Stimulated activated CD8-positive, alpha-beta memory T cell treated with anti-CD3 and anti-CD28 coated beads, Interleukin-7, amount 100 ng/mL, for 24 hours (primary cell): ENCODE data around the gene CCN5.

Experiments
- DNase-seq: peaks from one replicate; pipeline ENCODE4 v3.0.0-alpha.2; 2020; ENCODE audit warnings: low read depth

The CCN5 gene

GRCh38 chr20:44716309-44717106 lies 1.3 kb downstream of the CCN5 start:
- no peak for DNase-seq

GRCh38 chr20:44717986-44718385 lies 2.8 kb downstream of the CCN5 start:
- no peak for DNase-seq

DNA sequence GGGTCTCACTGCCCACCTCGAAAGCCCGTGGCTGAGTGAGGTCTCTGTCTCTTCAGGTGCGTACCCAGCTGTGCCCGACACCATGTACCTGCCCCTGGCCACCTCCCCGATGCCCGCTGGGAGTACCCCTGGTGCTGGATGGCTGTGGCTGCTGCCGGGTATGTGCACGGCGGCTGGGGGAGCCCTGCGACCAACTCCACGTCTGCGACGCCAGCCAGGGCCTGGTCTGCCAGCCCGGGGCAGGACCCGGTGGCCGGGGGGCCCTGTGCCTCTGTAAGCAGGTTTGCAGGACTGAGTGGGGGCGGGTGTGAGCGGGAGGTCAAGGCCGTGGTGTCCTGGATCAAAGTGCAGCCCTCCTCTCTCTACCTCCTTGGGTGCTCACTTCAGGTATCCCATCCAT lies 4.7 kb downstream of the CCN5 start:
- no peak for DNase-seq

DNA sequence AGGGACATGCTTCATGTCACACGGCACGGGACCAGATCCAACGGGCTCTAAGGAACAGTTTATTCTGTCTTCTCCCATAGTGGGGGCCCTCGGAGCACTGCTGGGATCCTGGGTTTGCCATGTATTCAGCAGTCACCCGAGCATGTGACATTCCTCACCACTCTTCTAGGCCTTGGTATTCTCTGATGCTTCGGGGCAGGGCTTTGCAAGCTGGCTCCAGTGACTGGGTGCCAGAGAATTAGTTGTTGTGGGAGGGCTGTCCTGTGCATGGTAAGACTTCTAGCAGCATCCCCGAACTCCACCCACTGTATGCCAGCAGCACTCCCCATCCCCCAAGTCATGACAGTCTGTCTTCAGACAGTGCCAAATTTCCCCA lies 5.4 kb downstream of the CCN5 start:
- DNase-seq = no peak

GRCh38 chr20:44720997-44721784 lies 6.0 kb downstream of the CCN5 start:
- no peak for DNase-seq

DNA sequence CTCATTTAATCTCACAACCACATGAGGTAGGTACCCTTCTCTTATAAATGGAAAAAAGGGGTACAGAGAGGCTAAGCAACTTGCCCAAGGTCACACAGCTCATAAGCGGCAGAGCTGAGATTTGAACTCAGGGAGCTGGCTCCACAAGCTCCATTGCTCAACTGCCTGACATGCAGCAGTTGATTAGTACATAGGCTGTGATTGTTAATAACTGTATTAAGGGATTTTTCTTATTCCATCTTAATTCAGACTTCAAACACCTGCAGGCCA lies 6.6 kb downstream of the CCN5 start:
- no peak for DNase-seq

DNA sequence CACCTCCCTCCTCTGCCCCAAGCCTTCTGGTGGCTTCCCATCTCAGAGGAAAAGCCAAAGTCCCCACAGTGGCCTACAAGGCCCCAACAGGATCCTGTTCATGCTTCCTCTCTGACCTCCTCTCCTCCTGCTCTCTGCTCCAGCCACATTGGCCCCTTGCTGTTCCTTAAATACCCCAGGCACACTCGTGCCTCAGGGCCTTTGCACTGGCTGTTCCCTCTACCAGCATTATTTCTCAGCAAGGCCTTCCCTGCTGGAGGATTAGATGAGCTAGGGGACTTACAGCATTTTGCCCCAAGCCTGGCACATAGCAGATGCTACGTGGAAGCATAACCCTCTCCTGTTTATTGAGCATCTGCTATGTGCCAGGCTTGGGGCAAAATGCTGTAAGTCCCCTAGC lies 7.8 kb downstream of the CCN5 start:
- DNase-seq = no peak

DNA sequence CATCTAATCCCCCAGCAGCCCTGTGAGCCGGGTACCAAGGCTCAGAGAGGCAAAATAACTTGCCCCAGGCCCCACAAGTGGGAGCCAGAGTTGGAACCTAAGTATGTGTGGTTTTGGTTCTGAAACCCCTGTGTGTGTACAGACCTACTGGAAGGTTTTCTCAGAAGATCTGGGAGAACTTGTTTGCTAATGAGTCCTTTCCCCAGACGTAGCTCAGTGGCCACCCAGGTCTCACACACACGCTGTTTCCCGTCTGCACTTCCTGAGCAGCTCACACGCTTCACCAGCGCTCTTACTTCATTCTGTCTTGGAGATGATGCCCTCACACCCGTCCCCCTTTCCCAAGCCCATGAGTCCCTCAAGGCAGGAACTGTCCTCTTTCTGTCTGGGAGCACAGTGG lies 8.2 kb downstream of the CCN5 start:
- DNase-seq = no peak

- no peak for DNase-seq
These were observed 8.7 kb downstream of the CCN5 start for GRCh38 chr20:44723798-44724362.

GRCh38 chr20:44724423-44725091 lies 9.4 kb downstream of the CCN5 start:
- DNase-seq = no peak

DNA sequence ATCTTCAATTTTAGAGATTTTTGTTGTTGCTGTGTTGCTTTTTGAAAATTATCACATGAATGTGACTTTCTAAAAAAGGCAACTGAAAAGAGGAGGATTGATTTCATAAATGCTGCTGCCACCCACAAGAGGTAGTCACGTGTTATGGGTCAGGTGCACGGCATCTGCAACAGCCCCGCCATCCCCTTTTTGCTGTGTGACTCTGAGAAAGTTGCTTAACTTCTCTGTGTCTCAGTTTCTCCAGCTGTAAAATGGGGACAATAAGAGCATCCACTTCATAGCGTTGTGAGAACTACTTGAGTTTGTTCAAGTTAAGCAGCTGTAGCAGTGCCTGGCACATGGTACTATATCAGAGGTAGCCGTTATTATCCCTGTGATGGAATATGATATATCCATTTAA lies 10.7 kb downstream of the CCN5 start:
- DNase-seq = no peak

- DNase-seq = no peak
These were observed 11.9 kb downstream of the CCN5 start for GRCh38 chr20:44727039-44727438.

DNA sequence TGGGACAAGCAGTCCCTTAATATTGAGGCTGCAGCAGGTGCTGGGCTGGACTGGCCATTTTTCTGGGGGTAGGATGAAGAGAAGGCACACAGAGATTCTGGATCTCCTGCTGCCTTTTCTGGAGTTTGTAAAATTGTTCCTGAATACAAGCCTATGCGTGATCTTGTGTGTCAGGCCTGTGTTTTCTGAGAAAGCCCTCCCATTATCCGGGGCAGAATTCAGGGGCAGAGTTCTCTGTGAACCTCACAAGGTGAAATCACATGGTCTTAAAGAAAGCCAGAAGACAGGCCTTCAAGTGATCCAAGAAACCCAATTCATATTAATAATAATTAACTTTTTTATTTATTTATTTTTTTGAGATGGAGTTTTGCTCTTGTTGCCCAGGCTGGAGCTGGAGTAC lies 12.5 kb downstream of the CCN5 start:
- DNase-seq = no peak

DNA sequence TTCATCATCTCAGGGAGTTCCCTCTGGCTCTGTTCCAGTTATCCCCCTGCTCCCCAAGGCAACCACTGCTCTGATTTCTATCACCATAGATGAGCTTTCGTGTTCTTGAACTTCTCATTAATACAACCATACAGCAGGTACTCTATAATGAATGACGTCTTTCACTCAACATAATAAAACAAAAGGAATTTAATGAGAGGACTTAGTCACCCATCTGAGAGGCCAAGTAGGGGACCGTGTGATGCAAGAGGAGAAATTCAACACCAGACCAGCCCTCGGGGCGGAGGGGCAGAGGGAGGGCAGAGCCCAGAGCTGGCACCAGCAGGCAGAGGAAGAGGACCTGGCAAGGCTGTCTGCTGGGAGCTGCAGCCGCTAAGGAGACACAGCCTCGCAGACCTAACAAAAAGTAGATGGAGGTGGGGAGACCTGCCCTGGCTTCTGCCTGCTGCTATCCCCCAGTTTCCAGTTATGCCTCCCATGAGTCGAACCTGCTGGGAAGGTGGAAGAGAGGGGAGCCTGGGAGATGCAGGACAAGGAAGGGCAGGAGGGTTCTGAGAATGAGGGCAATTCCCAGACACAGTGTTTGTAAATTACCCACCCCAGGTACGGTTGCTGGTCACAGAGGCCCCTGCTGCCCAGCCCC lies 13.8 kb downstream of the CCN5 start:
- DNase-seq = no peak

DNA sequence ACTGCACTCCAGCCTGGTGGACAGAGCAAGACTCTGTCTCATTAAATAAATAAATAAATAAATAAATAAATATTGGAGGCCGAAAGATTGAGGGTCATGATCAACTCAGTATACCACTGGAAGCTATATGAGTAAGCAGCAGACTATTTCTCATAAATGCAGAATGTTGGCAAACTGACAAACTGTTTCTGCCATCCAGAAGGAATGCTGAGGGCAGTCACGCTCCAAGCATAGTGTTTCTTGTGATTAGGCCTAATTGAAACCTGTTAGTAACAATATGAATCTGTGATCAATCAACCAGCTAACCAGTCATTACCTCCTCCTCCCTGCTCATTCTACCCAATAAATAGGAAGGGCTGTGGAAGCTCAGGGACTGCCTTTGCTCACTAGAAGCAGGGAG lies 15.3 kb downstream of the CCN5 start:
- DNase-seq = no peak

GRCh38 chr20:44731657-44732056 lies 16.5 kb downstream of the CCN5 start:
- DNase-seq = no peak

DNA sequence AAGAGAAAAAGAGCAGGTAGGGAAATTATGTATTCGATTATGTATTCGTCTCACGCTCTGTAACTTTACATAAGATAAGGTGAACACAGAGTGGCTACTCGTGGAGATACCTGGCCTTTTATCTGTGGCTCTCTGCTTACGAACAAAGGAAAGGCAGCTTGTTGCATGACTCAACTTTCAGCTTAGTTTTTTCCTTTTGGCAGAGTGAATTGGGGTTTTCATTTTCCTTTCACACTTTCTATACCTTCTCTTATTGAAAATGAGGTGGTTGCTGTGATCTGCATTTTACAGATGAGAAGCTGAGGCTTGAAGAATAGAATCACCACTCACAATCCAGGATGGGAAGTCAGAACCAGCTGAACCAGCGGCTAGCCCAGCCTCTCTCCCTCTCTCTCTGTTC lies 17.2 kb downstream of the CCN5 start:
- DNase-seq = no peak

- DNase-seq = no peak
These were observed 18.3 kb downstream of the CCN5 start for GRCh38 chr20:44733341-44734069.

- no peak for DNase-seq
These were observed 19.8 kb downstream of the CCN5 start for GRCh38 chr20:44734938-44735337.

GRCh38 chr20:44735816-44736169 lies 20.6 kb downstream of the CCN5 start:
- DNase-seq = no peak

DNA sequence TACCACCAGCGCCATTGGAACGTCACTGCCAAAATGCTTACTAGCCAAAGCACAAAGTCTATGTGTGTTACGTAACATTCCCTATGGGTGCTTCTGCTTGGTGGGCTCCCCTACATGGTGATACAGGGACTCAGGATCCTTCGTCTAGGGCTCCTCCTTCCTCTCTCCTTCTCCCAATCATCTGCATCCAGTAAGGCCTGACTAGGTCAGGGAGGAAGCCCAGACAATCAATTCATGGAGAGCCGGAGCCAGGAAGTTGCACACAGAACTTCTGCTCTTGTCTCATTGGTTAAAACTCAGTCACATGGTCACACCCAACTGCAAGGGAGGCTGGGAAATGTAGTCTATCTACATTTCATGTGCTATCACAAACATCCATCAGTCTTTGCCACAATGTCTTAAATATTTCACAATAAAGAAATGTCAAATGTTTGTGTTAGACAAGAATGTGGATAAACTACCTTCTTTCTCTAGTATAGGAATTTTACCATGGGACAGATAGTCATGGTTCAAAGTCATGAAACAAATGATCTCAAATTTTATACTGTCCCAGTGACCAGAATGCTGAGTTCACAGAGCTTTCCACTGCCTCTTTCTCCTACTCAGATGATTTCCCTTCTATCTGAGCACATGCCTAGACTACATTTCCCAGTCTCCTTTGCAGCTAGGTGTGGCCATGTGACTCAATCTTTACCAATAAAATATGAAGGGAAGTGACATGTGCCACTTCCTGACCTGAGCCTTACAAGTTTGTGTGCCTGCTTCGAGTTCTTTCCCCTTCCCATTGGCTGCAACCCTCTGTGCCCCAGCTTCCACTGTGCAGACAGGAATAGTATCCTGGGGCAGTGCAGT lies 21.2 kb downstream of the CCN5 start:
- DNase-seq = no peak
